Activated CD4-positive, alpha-beta memory T cell treated with anti-CD3 and anti-CD28 coated beads, Interleukin-2, amount 10 ng/mL, durations not matched to agents 7 days and 5 days (primary cell): ENCODE data around the gene PAX1. TPM values are rescaled to one million over a fixed set of nuclear protein-coding genes. Genes with fewer than 3 reads are reported as not detected.
A peak's percentile ranks its signal among the peaks of the same experiment; 100 is the strongest.

Source experiments
- CTCF ChIA-PET: fragments of 350-600 bp; sonication (Branson Sonifier 250); formaldehyde crosslinking; loops from one replicate; lab custom pipeline; 2021; ENCODE audit warnings: antibody characterized with exemption, inconsistent platforms; lab: Charles Lee
- POLR2A ChIA-PET: fragments of 350-600 bp; sonication (Branson Sonifier 250); formaldehyde crosslinking; loops from one replicate; lab custom pipeline; 2021; ENCODE audit warnings: antibody characterized with exemption; lab: Charles Lee
- DNase-seq: peaks from one replicate; pipeline ENCODE4 v3.0.0-alpha.2; 2020
- H3K27ac Mint-ChIP-seq: one replicate; pipeline ENCODE4 v1.8.0; 2021; ENCODE audit warnings: mild to moderate bottlenecking, mixed read lengths
- H3K27me3 Mint-ChIP-seq: one replicate; pipeline ENCODE4 v1.8.0; 2021; ENCODE audit warnings: mixed read lengths
- H3K36me3 Mint-ChIP-seq: one replicate; pipeline ENCODE4 v1.8.0; 2021; ENCODE audit warnings: low read depth, mixed read lengths
- H3K4me1 Mint-ChIP-seq: one replicate; pipeline ENCODE4 v1.8.0; 2021; ENCODE audit warnings: mixed read lengths
- H3K4me3 Mint-ChIP-seq: one replicate; pipeline ENCODE4 v1.8.0; 2021; ENCODE audit warnings: mild to moderate bottlenecking, mixed read lengths
- H3K9me3 Mint-ChIP-seq: one replicate; pipeline ENCODE4 v1.8.0; 2021; ENCODE audit warnings: mixed read lengths
- total RNA-seq, 2 experiments: library from RNA; stranded (reverse); gene quantifications; one replicate each; pipeline ENCODE4 v1.2.3, GENCODE V29; 2021

The PAX1 gene
- total RNA-seq, 2 experiments from 2014 or later = not detected

- Mint-ChIP-seq H3K9me3 (no peaks in the 10 kb centered on the region), H3K36me3 (no peaks in the 10 kb centered on the region), H3K4me1 (no peaks in the 10 kb centered on the region), H3K4me3 (no peak overlapping the region), H3K27ac (no peak overlapping the region), H3K27me3 (peaks cover 27% of the 10 kb centered on the region)
- CTCF ChIA-PET = interaction anchor here (0.6 to 1.8 kb wide), 17 partner anchors 8 to 964 kb away, joined by 3 to 6 read pairs (median 3); partner anchors contain the start of gene PAX1
- peak; percentile 40 for DNase-seq
- POLR2A ChIA-PET = no interaction called here
Measured at GRCh38 chr20:21719592-21720214, 14.2 kb downstream of the PAX1 start.

DNA sequence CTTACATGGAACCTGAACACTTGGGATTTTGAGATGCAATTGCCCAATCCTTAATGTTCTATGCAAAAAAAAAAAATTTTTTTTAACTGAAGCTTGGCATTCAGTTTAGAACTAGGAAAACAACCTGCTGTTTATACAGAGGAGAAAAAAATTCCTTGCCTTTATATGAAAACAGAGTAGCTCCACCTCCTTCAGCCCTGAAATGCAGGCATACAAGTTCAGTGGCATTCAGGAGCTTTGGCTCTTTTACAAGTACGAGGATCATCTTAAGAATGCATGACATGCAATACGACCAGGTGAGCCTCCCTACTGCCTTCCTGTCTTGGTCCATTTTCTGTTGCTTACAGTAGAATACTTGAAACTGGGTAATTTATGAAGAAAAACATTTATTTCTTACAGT is 20.4 kb downstream of the PAX1 start:
- ChIA-PET POLR2A (no interaction called here), CTCF (no interaction called here)
- H3K27ac Mint-ChIP-seq = no peak overlapping the region
- no peaks in the 10 kb centered on the region for H3K4me1 Mint-ChIP-seq
- no peaks in the 10 kb centered on the region for H3K36me3 Mint-ChIP-seq
- no peaks in the 10 kb centered on the region for H3K27me3 Mint-ChIP-seq
- DNase-seq = no peak
- H3K9me3 Mint-ChIP-seq = no peaks in the 10 kb centered on the region
- no peak overlapping the region for H3K4me3 Mint-ChIP-seq

DNA sequence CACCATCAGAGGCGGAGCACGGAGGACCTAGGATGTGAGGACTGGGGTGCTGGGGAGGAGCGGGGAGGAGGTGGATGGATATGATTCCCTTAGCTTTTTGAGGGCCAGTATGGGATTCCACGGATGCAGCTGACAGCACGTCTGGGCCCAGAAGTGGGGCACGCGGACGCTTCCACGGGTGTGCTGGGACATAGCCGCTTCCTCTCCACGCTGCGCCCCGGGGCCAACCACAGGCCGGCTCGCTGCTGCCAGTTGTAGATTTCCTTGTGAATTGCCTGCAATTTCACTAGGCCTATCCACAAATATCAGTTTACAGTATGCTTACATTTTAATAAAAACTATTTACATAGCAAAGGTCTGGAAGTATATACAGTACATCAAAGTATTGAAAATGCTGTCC is 23.9 kb downstream of the PAX1 start:
- POLR2A ChIA-PET = no interaction called here
- Mint-ChIP-seq H3K27ac (no peak overlapping the region), H3K4me1 (no peaks in the 10 kb centered on the region), H3K27me3 (no peaks in the 10 kb centered on the region), H3K9me3 (no peaks in the 10 kb centered on the region), H3K4me3 (no peak overlapping the region), H3K36me3 (no peaks in the 10 kb centered on the region)
- no peak for DNase-seq
- CTCF ChIA-PET = no interaction called here

GRCh38 chr20:21739161-21739560 is 33.7 kb downstream of the PAX1 start:
- Mint-ChIP-seq H3K27me3 (no peaks in the 10 kb centered on the region), H3K4me1 (no peaks in the 10 kb centered on the region), H3K9me3 (peaks cover 2% of the 10 kb centered on the region), H3K36me3 (no peaks in the 10 kb centered on the region), H3K4me3 (no peak overlapping the region), H3K27ac (no peak overlapping the region)
- ChIA-PET POLR2A (no interaction called here), CTCF (interaction anchor here (1.6 kb wide), 1 partner anchor 20 kb away, joined by 6 read pairs; no protein-coding TSS in a partner anchor)
- DNase-seq = no peak

- H3K27me3 Mint-ChIP-seq = no peaks in the 10 kb centered on the region
- no peak for DNase-seq
- H3K4me1 Mint-ChIP-seq = no peaks in the 10 kb centered on the region
- ChIA-PET CTCF (no interaction called here), POLR2A (no interaction called here)
- H3K36me3 Mint-ChIP-seq = no peaks in the 10 kb centered on the region
- H3K9me3 Mint-ChIP-seq = peaks cover 2% of the 10 kb centered on the region
- H3K27ac Mint-ChIP-seq = no peak overlapping the region
- H3K4me3 Mint-ChIP-seq = no peak overlapping the region
Measured at GRCh38 chr20:21739682-21740081, 34.2 kb downstream of the PAX1 start.

DNA sequence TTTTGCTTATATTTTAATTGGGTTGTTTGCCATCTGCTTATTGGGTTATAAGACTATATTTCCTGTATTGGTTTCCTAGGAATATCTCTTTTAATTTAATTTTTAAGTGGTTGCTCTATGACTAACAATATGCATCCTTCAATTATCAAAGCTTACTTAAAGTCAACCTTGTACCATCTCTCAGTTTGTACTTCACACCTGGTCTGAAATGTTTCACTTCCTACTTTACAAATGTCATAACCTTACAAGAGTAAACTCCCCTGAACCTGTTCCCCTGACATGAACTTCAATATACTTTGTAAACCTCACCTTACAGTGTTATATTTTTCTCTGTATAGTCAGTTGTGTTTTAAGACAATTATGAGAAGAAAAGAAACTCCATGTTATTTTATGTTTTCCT is 35.8 kb downstream of the PAX1 start:
- ChIA-PET POLR2A (no interaction called here), CTCF (no interaction called here)
- H3K27me3 Mint-ChIP-seq = no peaks in the 10 kb centered on the region
- H3K4me1 Mint-ChIP-seq = no peaks in the 10 kb centered on the region
- H3K9me3 Mint-ChIP-seq = peaks cover 2% of the 10 kb centered on the region
- H3K36me3 Mint-ChIP-seq = no peaks in the 10 kb centered on the region
- H3K27ac Mint-ChIP-seq = no peak overlapping the region
- no peak for DNase-seq
- no peak overlapping the region for H3K4me3 Mint-ChIP-seq

GRCh38 chr20:21762646-21763045 is 57.2 kb downstream of the PAX1 start:
- no peak for DNase-seq

DNA sequence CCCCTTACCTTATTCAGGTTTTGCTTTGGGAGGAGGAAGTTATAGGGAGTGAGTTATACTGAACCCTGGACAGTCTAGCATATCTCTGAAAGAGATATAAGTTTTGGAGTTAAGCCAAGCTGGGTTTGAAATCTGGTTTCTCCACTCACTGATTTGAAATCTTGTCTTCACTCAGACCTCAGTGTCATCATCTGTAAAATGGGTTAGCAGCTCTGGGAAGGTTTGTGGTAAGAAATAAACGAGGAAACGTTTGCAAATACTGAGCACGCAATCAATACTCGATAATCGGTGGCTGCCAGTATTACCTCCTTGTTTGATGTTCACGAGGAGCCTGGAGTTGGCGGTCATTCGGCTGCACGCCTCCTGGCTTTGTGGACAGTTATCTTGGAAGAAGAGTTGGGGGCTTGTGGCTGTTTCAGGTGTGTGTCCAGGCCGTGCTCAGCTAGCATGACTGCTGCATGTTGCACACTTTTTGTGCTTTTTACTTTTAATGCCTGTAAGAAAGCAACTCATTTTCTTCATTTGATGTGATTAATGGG is 61.8 kb downstream of the PAX1 start:
- no peak for DNase-seq
- no peaks in the 10 kb centered on the region for H3K9me3 Mint-ChIP-seq
- ChIA-PET CTCF (no interaction called here), POLR2A (interaction anchor here (1.1 kb wide), 1 partner anchor 16 kb away, joined by 3 read pairs; no protein-coding TSS in a partner anchor)
- H3K4me3 Mint-ChIP-seq = no peak overlapping the region
- no peak overlapping the region for H3K27ac Mint-ChIP-seq
- H3K27me3 Mint-ChIP-seq = no peaks in the 10 kb centered on the region
- H3K36me3 Mint-ChIP-seq = no peaks in the 10 kb centered on the region
- H3K4me1 Mint-ChIP-seq = no peaks in the 10 kb centered on the region

More at GRCh38 chr20:21762646-21763045, 57.2 kb downstream of the PAX1 start:
- no peaks in the 10 kb centered on the region for H3K36me3 Mint-ChIP-seq
- no peak overlapping the region for H3K27ac Mint-ChIP-seq
- H3K9me3 Mint-ChIP-seq = peaks cover 2% of the 10 kb centered on the region
- no peaks in the 10 kb centered on the region for H3K4me1 Mint-ChIP-seq
- H3K27me3 Mint-ChIP-seq = no peaks in the 10 kb centered on the region
- ChIA-PET POLR2A (no interaction called here), CTCF (no interaction called here)
- no peak overlapping the region for H3K4me3 Mint-ChIP-seq

DNA sequence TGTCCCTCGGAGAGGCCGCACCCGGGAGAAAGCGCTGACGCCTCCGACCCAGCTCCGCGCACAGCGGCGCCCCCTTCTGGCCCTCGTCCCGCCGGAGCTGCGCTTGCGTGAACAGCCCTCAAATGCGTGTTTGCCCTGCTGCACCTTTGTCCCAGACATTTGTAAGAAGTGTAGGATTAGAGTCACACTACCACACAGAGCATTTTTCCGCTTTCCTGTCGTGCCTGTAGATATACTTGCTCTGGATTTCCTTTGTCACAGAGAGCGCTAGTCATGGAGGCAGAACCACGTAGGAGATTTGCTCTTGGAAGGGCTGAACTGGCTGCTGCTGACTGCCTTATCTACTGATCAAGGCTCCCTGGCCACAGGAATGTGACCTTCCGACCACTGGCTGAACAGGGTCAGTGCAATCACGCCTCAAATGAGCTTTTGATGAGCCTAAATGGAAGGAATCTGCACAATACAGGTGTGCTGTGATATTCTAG is 62.3 kb downstream of the PAX1 start:
- Mint-ChIP-seq H3K4me1 (no peaks in the 10 kb centered on the region), H3K36me3 (no peaks in the 10 kb centered on the region), H3K4me3 (no peak overlapping the region), H3K9me3 (no peaks in the 10 kb centered on the region), H3K27ac (no peak overlapping the region), H3K27me3 (no peaks in the 10 kb centered on the region)
- CTCF ChIA-PET = no interaction called here
- DNase-seq = no peak
- POLR2A ChIA-PET = interaction anchor here (1.1 kb wide), 1 partner anchor 15 kb away, joined by 3 read pairs; no protein-coding TSS in a partner anchor

Other genes starting within 250 kb of the PAX1 start
- gene NKX2-2, start 191.6 kb upstream of the PAX1 start, total RNA-seq = not detected